Right atrium auricular region (tissue), 2 donors: Measurements from ENCODE around the gene BPIFA2. TPM values are rescaled to one million over a fixed set of nuclear protein-coding genes. Genes with fewer than 3 reads are reported as not detected.

Source experiments
- DNase-seq: peaks from one replicate; pipeline ENCODE4 v3.0.0-alpha.2; 2019; ENCODE audit warnings: low spot score
- H3K27ac ChIP-seq, 2 donors: fragments of 200-600 bp; sonication (generic); 1 replicate in 1 of 2; 2 replicates in 1 of 2; pipeline ENCODE4 v1.5.1; 2016 to 2019
- H3K27me3 ChIP-seq, 2 donors: fragments of 200-600 bp; sonication (generic); one replicate each; pipeline versions ENCODE4 v1.5.1 to v1.6.0; 2017 to 2019
- H3K36me3 ChIP-seq: fragments of 200-600 bp; sonication (generic); one replicate; pipeline ENCODE4 v1.5.1; 2016
- H3K4me1 ChIP-seq, 2 donors: fragments of 200-600 bp; sonication (generic); one replicate each; pipeline versions ENCODE4 v1.5.1 to v1.6.0; 2017 to 2019
- H3K4me3 ChIP-seq, 2 donors: fragments of 200-600 bp; sonication (generic); 1 replicate in 1 of 2; 2 replicates in 1 of 2; pipeline ENCODE4 v1.5.1; 2017 to 2019; ENCODE audit warnings: mild to moderate bottlenecking in 1 of 2, moderate library complexity in 1 of 2
- H3K9me3 ChIP-seq, 2 donors: fragments of 200-600 bp; sonication (generic); one replicate each; pipeline ENCODE4 v1.5.1; 2019
- total RNA-seq, 2 donors: library from RNA; depleted of rRNA; stranded (reverse); fragments of >200 nt; gene quantifications; one replicate each; pipeline ENCODE4 v1.1.0, GENCODE V29; 2016
- TF ChIP-seq, protein P1 (sequence below), 2 donors: fragments of 200-600 bp; sonication (generic); IDR thresholded peaks; one replicate each; pipeline ENCODE4 v1.5.1; 2019; ENCODE audit warnings: antibody characterized with exemption in 2 of 2

The BPIFA2 gene
- total RNA-seq, 2 donors from 2014 or later = not detected

DNA sequence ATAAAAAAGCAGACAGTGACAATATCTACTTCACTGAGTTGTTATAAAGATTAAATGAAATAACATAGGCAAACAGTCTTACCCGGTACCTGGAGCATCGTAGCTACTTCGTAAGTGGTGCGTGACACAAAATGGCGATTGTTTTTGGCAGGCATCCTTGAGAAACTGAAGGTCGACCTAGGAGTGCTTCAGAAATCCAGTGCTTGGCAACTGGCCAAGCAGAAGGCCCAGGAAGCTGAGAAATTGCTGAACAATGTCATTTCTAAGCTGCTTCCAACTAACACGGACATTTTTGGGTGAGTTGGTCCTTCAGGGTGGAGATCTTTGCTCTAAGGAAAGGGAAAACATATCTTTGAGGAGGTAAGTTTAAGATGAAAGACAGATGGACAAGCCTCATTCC is 4.8 kb downstream of the BPIFA2 start:
- Histone ChIP-seq H3K4me1 (no peaks in the 10 kb centered on the region), H3K9me3 (peaks cover 0 to 23% of the 10 kb centered on the region in 2 donors), H3K27me3 (no peaks in the 10 kb centered on the region), H3K4me3 (no peak overlapping the region), H3K27ac (no peak overlapping the region), H3K36me3 (no peaks in the 10 kb centered on the region)
- no peak for DNase-seq
- TF ChIP-seq, protein P1, sequence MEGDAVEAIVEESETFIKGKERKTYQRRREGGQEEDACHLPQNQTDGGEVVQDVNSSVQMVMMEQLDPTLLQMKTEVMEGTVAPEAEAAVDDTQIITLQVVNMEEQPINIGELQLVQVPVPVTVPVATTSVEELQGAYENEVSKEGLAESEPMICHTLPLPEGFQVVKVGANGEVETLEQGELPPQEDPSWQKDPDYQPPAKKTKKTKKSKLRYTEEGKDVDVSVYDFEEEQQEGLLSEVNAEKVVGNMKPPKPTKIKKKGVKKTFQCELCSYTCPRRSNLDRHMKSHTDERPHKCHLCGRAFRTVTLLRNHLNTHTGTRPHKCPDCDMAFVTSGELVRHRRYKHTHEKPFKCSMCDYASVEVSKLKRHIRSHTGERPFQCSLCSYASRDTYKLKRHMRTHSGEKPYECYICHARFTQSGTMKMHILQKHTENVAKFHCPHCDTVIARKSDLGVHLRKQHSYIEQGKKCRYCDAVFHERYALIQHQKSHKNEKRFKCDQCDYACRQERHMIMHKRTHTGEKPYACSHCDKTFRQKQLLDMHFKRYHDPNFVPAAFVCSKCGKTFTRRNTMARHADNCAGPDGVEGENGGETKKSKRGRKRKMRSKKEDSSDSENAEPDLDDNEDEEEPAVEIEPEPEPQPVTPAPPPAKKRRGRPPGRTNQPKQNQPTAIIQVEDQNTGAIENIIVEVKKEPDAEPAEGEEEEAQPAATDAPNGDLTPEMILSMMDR (IDR thresholded peaks at IDR 0.05) = no peak

DNA sequence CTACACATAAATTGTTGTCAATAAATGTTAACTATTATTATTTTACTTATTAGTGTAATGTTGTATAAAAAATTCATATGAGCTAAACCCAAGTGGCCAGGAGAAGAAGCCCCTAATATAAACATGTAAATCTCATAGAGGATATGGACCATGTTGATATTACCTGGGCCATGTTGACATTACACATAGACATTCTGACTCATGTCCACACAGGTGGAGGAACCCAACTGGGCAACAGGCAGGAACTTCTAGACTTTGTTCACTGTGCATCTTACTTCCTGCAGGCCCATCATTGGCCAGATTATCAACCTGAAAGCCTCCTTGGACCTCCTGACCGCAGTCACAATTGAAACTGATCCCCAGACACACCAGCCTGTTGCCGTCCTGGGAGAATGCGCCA is 7.2 kb downstream of the BPIFA2 start:
- Histone ChIP-seq H3K9me3 (peaks cover 0 to 7% of the 10 kb centered on the region in 2 donors), H3K4me1 (no peaks in the 10 kb centered on the region), H3K27me3 (no peaks in the 10 kb centered on the region), H3K36me3 (no peaks in the 10 kb centered on the region), H3K27ac (no peak overlapping the region), H3K4me3 (no peak overlapping the region)
- DNase-seq = no peak
- TF ChIP-seq, protein P1 (IDR thresholded peaks at IDR 0.05) = no peak

DNA sequence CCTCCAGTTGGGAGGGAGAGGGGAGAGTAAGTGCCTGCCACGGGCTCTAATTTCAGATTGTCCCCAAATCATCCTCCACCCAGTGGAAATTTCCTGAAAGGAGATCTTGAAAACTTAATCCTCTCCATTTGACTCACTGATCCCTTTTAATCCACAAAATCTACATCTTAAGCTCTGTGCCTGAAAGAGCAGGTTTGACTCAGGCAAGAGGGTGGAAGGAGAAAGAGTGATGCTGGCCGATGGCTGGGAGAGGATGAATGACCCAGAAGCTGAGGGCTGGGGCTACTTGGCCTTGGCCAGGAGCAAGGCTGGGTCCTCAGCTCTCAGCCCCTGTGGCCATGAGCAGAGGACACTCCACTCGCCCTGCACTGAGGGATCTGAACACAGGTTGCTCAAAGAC is 8.1 kb downstream of the BPIFA2 start:
- DNase-seq = no peak
- no peak overlapping the region for H3K27ac ChIP-seq
- no peaks in the 10 kb centered on the region for H3K27me3 ChIP-seq
- no peaks in the 10 kb centered on the region for H3K36me3 ChIP-seq
- TF ChIP-seq, protein P1 (IDR thresholded peaks at IDR 0.05) = no peak
- peaks cover 0 to 3% of the 10 kb centered on the region in 2 donors for H3K9me3 ChIP-seq
- H3K4me3 ChIP-seq = no peak overlapping the region
- no peaks in the 10 kb centered on the region for H3K4me1 ChIP-seq

DNA sequence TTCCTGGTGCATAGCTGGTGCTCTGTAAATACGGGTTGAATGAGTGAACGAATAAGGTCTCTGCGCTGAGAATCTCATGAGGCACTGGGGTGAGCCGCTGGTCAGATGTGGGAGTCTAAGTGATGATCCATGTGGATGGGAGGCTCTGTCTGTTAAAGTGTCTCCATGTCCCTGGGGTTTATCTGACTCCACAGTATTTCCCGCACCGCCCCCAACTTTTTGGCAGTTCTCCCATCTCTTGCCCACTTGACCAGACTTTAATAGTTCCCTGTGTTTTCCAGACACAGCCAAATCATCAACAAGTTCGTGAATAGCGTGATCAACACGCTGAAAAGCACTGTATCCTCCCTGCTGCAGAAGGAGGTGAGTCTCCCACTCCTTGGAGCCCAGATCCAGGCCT is 9.9 kb downstream of the BPIFA2 start:
- no peaks in the 10 kb centered on the region for H3K36me3 ChIP-seq
- no peak for DNase-seq
- no peaks in the 10 kb centered on the region for H3K4me1 ChIP-seq
- TF ChIP-seq, protein P1 (IDR thresholded peaks at IDR 0.05) = no peak
- no peak overlapping the region for H3K27ac ChIP-seq
- no peak overlapping the region for H3K4me3 ChIP-seq
- H3K9me3 ChIP-seq = no peaks in the 10 kb centered on the region
- no peaks in the 10 kb centered on the region for H3K27me3 ChIP-seq

GRCh38 chr20:33178726-33179125 is 10.8 kb downstream of the BPIFA2 start:
- TF ChIP-seq, protein P1 (IDR thresholded peaks at IDR 0.05) = no peak
- Histone ChIP-seq H3K27ac (no peak overlapping the region), H3K27me3 (no peaks in the 10 kb centered on the region), H3K9me3 (no peaks in the 10 kb centered on the region), H3K4me3 (no peak overlapping the region), H3K36me3 (no peaks in the 10 kb centered on the region), H3K4me1 (no peaks in the 10 kb centered on the region)
- no peak for DNase-seq

- Histone ChIP-seq H3K27ac (no peak overlapping the region), H3K27me3 (no peaks in the 10 kb centered on the region), H3K4me1 (no peaks in the 10 kb centered on the region), H3K36me3 (no peaks in the 10 kb centered on the region), H3K9me3 (no peaks in the 10 kb centered on the region), H3K4me3 (no peak overlapping the region)
- TF ChIP-seq, protein P1 (IDR thresholded peaks at IDR 0.05) = no peak
- DNase-seq = no peak
Measured at GRCh38 chr20:33180169-33180568, 12.2 kb downstream of the BPIFA2 start.
